HG02884 (cell line): Measurements from ENCODE around the gene FBXL14.
A peak's percentile ranks its signal among the peaks of the same experiment; 100 is the strongest.

Experiments used
- ATAC-seq: cut with Tn5 transposase; IDR thresholded peaks from one replicate; pipeline ENCODE4 v1.9.1; 2021; ENCODE audit warnings: mild to moderate bottlenecking, moderate library complexity; ENCODE audit not compliant: unreplicated experiment

FBXL14 gene

GRCh38 chr12:1540690-1541089, 53.7 kb downstream of the FBXL14 start:
- no peak for ATAC-seq

- ATAC-seq: no peak
Observed at GRCh38 chr12:1539135-1539534, 55.2 kb downstream of the FBXL14 start.

- no peak for ATAC-seq
Observed at GRCh38 chr12:1536817-1537216, 57.6 kb downstream of the FBXL14 start.

GRCh38 chr12:1534748-1535147, 59.6 kb downstream of the FBXL14 start:
- ATAC-seq: no peak

- ATAC-seq: peak; percentile 51
Observed at GRCh38 chr12:1533602-1534304, 60.6 kb downstream of the FBXL14 start.

- ATAC-seq: peak; percentile 20
Observed at GRCh38 chr12:1533205-1533601, 61.2 kb downstream of the FBXL14 start.

- ATAC-seq: no peak
Observed at GRCh38 chr12:1532375-1533165, 61.8 kb downstream of the FBXL14 start.

- no peak for ATAC-seq
Observed at GRCh38 chr12:1531654-1532374, 62.6 kb downstream of the FBXL14 start.

GRCh38 chr12:1531153-1531653, 63.2 kb downstream of the FBXL14 start:
- ATAC-seq: no peak

- ATAC-seq: no peak
Observed at GRCh38 chr12:1530592-1531152, 63.7 kb downstream of the FBXL14 start.

- no peak for ATAC-seq
Observed at GRCh38 chr12:1529862-1530591, 64.4 kb downstream of the FBXL14 start.

GRCh38 chr12:1529228-1529861, 65.0 kb downstream of the FBXL14 start:
- ATAC-seq: no peak

GRCh38 chr12:1528791-1529190, 65.6 kb downstream of the FBXL14 start:
- ATAC-seq: no peak

- no peak for ATAC-seq
Observed at GRCh38 chr12:1527789-1528188, 66.6 kb downstream of the FBXL14 start.

GRCh38 chr12:1525858-1526257, 68.5 kb downstream of the FBXL14 start:
- ATAC-seq: no peak

- no peak for ATAC-seq
Observed at GRCh38 chr12:1523558-1524050, 70.8 kb downstream of the FBXL14 start.

- no peak for ATAC-seq
Observed at GRCh38 chr12:1523046-1523445, 71.3 kb downstream of the FBXL14 start.

GRCh38 chr12:1519642-1520041, 74.7 kb downstream of the FBXL14 start:
- no peak for ATAC-seq

GRCh38 chr12:1518591-1519516, 75.5 kb downstream of the FBXL14 start:
- no peak for ATAC-seq
